T1000 (cell line): ENCODE measurements around the gene ATOSB.
"Not testable (repeated sequence)": the region's sequence is repeated elsewhere in the genome, so short reads cannot be mapped to it uniquely, and the experiment has no call there.

Experiments
- DNase-seq: peaks from one replicate; lab custom pipeline; 2025; ENCODE audit warnings: mixed read lengths; lab: John Stamatoyannopoulos, UW

ATOSB gene, protein sequence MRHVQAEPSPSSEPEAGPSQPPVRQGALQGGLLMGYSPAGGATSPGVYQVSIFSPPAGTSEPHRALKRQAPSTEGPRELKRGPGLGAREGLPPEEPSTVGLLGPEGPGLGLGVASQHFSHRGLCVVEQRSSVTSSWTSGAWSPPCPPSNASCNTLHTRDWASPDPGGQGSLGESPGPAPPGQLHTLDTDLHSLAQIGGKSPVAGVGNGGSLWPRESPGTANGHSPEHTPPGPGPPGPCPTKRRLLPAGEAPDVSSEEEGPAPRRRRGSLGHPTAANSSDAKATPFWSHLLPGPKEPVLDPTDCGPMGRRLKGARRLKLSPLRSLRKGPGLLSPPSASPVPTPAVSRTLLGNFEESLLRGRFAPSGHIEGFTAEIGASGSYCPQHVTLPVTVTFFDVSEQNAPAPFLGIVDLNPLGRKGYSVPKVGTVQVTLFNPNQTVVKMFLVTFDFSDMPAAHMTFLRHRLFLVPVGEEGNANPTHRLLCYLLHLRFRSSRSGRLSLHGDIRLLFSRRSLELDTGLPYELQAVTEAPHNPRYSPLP

DNA sequence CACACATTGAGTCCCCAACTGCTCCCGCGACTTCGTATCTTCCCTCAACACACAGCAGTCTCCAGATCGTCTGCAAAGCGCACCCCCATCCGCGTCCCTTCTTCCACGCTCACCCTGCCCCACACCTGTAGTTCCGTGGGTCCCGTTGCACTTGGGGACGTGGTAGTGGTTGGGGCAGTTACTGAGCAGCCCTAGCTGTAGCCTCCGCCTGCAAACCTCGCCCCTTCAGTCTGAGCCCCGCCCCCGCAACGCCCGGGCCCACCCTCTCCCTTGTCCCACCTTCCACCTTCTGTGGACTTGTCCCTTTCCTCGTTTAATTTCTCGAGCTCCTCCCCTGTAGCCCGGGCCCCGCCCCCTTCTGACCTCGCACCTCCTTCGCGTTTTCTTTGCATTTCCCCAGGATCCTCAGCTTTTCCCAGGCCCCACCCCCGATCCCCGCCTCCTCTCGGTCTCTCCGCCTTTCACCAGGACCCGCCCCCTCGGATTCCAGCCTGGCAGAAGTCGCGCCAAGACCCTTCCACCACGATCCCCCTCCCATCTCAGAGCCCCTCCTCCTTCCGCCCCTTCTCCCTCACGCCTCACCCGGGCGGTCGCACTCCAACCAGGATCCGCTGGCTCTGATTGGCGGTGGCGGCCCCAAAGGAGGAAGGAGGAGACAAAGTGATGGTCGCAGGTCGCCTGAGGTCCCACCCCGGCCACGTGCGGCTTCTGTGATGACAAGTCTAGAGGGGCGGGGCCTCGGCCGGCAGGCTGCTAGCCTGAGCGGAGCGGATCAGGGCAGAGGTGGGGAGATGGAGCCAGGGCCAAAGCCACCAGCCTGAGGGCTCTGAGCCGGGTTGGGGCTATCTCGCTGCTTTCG is at the start of gene ATOSB:
Gene ATOSB (minus strand): TSS at position 183 of the 859 bp plus-strand sequence. CDS start 7,588 bp downstream, outside the sequence.
- DNase-seq, result peak; percentile 92

DNA sequence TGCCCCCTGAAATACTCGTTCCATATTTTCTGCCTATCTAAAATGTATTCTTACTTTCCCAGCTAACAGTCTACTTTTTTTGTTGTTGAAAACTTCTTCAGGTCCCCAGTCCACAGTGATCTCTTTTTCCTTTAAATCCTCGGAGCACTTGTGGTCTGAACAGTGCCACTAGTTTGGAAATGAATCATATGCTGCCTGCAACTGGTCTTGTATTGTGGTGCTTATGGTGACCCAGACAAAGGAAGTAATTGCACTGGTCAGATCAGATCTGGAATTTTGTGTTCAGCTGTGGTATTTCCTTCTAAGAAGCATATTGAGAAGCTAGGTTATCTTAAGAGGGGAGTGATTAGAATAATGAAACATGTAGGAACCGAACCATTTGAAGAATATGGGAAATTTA is 49.0 kb upstream of the ATOSB start:
- no peak for DNase-seq

DNA sequence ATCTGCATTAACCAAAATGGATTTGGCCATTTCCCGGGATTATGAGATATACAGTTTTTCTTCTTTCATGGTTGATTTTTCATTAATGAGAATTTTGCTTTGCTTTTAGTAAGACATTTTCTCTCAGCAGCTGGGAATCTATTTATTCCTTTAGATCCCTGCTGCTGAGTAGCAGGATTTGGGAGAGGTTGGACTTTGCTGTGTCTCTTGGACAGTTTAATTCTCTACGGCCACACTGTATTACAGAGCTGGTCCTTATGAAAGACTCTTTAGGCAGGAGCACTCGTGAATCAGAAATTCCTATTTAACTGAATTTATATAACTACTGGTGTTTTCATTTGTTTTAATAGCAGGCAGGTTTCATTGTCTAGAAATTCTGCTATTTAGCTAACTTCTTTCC is 47.8 kb upstream of the ATOSB start:
- no peak for DNase-seq

DNA sequence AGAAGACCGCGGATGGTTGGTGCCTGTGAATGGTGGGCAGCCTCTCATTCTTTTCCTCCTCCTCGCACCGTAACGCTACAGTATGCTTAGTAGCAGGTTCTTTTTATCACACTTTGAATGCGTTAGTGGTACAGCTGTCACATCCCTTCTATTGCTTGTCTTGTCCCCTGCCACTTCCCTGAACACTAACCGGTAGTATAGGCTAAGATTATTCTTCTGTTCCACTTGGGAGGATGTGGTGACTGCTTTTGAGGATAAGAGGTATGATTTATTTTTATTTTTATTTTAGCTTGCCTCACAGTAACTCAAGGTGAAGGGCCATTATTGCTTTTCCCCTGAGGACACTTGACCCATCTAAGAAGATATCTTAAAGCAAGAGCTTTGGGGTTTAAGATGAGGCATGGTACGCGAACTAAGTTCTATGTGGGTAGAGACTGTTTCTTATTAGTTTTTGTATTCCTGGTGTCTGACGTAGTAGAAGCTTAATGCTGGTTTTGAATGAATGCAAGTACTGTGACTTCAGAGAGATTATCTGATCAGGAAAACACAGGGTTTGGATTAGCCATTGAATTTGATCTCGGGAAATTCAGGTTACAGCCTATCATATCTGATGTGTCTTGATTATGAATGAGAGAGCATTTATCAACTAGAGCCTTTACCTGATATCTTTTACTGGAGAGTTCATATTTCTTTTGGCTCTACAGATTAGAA is 47.1 kb upstream of the ATOSB start:
- no peak for DNase-seq

DNA sequence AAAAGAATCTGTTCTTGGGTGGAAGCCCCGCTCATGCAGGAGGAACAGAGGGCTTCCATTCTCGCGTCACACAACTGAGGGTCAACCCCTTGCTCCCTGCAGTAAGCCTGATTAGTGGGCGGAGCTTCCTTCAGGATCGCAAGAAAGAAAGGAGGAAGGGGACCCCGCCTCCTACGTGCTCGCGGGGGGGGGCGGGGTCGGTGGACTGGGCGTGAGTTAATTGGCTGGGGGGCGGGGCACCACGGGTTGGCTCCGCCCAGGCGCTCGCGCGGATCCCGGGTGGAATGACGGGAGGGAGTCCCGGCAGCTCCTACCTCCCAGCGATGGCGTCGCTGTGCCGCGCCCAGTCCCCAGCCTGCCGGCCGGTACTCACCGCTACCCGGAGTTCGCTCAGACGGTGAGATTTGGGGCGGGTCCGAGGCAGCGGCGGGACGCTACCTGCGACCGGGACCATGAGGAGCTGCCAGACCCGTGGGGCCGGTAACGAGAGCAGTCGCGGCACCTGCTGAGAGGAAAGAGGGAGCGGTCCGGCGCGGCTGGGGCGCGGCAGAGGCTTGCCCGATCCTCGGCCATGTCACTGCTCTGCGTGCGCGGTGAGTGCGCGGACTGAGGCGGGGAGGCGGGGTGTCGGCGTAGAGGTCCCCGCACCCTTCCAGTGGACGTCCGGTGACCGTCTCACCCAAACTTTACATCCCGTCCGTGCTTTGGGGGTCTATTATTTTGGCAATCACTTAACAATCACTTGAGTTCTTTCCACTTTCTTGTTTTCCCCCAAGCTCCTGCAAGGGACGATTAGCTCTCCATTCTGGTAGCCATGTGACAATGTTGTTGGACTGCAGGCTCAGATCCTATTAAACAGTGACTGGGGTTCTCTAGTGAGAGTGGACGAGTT is 46.3 kb upstream of the ATOSB start, which contains the start of gene UNC13B:
Gene UNC13B (plus strand): TSS at position 297 of the 892 bp plus-strand sequence. CDS start 275 bp downstream, at position 572.
- peak; percentile 84 for DNase-seq

DNA sequence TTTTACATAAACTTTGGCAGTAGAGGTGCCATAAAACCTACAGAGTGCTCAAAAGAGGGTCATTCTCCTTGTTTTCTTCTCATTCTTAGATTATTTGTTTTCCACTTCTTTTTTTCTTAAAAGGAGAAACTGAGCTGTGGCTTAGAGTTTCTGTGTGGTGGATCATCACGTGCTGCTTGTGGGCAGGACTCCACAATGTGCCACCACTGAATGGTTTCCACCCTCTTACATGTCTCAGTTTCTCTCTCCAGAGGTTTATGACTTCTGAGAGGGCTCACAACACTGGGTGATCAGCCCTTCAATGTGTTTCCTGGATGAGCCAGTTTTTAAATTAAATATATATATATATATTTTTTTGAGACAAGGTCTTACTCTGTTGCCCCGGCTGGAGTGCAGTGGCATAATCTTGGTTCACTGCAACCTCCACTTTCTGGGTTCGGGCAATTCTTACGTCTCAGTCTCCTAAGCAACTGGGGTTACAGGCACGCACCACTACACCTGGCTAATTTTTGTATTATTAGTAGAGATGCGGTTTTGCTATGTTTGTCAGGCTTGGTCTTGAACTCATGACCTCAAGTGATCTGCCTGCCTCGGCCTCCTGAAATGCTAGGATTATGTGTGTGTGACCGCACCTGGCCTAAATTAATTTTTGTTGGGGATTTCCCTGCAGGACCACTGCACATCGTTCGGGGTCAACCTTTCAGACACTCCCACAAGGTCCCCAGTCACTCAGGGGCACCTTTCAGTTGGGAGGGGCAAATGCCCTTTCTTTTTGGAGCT is 43.0 kb upstream of the ATOSB start:
- DNase-seq, result no peak

DNA sequence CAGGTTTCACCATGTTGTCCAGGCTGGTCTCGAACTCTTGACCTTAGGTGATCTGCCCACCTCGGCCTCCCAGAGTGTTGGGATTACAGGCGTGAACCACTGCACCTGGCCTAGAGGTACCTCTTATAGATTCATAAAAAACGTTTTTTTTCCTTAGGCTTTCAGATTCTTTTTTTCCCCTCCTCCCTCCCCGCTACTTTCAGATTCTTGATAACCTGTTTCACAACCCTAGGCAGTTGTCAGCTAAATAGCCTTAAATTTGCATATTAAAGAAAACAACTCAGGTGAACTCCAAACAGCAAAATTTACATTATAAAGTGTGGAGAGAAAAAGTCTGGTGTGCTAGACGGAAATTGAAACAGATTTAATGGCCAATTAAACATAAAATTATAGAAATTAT is 42.2 kb upstream of the ATOSB start:
- not testable (repeated sequence) for DNase-seq

DNA sequence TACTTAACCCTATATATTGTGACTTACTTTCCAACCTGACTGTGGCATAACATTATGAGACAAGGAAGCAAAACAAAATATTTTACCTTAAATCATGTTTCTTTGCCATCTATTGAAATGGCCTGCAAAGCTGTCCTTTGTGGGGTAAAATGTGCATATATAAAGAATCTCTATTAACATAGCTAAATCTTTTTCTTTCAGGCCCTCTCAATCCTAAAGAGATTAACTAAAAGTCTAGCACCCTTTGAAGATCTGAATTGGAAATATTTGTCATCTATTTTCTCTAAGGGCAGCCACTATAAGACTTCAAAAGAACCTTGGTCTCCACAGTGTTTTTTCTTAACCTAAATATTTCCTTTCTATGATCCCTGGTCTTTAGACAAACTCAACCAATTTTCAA is 41.1 kb upstream of the ATOSB start:
- DNase-seq, result no peak

DNA sequence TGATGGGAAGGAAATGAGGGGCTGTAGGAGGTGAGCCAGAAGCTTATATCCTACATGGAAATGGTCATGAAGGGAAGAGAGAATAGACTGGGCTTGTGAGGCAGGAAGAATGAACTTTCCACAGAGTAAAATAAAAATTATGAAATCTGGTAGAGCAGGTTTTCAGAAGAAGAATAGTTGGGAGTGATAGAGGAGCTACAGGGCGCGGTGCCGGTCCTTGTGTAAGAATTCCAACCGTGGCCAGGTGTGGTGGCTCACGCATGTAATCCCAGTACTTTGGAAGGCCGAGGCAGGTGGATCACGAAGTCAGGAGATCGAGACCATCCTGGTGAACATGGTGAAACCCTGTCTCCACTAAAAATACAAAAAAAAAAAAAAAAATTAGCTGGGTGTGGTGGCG is 37.3 kb upstream of the ATOSB start:
- no peak for DNase-seq

DNA sequence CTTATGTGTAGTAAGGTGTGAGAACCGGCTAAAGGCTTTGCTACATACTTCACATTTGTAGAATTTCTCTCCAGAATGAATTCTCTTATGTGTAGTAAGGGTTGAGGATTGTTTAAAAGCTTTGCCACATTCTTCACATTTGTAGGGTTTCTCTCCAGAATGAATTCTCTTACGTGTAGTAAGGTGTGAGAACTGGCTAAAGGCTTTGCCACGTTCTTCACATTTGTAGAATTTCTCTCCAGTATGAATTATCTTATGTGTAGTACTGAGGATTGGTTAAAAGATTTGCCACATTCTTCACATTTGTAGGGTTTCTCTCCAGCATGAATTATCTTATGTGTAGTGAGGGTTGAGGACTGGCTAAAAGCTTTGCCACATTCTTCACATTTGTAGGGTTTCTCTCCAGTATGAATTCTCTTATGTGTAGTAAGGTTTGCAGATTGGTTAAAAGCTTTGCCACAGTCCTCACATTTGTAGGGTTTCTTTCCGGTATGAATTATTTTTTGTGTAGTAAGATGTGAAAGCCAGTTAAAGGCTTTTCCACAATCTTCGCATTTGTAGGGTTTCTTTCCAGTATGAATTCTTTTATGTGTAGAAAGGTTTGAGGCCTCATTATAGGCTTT is 32.4 kb upstream of the ATOSB start:
- DNase-seq, result not testable (repeated sequence)

DNA sequence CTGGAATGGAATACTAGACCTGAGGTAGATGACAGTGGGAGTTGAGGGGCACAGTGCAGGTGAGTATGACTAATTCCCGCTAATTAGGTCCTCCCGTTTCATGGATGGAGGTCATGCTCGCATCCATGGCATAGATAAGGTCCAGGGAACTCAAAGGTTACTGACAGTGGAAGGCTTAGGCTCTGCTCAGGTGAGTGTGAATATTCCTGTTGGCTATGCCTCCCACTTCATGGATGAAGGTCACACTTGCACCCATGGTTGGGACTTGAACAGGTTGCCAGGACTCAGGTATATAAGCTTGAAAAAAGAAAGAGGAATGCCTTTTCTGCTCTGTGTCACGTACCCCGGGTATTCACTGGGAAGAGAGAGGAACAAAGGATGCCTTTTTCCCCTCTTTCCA is 26.4 kb upstream of the ATOSB start:
- no peak for DNase-seq

DNA sequence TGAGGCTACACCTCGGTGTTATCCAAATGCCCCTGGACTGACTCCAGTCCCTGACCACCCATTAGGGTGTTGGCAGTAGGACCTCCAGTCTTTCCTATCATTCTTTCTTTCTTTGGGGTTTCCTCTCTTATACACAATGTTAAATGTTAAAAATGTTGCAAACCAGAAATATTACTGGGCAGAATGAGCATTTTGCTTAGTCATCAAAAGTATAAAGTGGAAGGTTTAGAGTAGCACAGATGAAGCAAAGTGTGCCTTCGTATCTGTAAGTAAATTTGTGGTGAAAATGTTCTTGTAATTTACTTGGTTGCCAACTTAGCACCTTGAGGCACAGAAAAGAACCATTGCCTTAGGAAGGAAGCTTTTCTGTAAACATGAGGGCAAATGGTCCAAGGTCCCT is 24.4 kb upstream of the ATOSB start:
- DNase-seq, result no peak

DNA sequence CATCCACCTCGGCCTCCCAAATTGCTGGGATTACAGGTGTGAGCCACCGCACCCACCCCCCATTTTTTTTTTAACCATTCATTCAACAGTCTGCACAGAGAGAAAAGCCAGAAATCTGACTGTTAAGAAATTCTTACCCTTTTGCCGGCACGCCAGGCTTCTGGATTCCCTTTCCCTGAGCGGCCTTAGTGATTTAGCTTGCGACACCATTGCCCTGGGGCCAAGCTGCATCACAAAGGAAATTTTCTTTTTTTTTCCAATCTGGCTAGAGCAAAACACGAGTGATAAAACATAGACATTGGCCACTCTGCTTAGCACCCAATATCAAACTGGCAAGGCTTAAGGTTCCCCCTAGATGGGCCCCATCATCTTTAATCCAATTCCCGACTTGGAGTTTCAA is 21.2 kb upstream of the ATOSB start:
- no peak for DNase-seq

DNA sequence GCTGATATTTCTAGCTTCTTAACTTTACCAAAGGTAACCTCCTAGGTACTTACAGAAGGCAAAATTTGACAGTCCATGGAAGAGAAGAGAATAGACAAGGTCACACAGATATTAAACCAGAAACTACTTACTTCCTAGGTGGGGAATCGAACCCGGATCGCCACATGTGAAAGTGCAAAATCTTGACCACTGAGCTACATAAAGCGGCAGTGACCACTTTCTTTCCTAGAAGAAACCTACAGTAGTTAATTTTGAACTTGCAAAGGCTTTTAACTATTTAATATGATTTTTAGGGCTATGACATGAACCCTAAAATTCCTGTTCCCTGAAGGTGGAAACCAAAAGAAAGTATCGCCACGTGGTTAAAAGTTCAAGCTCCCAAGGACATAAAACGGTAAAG is 20.3 kb upstream of the ATOSB start:
- no peak for DNase-seq

DNA sequence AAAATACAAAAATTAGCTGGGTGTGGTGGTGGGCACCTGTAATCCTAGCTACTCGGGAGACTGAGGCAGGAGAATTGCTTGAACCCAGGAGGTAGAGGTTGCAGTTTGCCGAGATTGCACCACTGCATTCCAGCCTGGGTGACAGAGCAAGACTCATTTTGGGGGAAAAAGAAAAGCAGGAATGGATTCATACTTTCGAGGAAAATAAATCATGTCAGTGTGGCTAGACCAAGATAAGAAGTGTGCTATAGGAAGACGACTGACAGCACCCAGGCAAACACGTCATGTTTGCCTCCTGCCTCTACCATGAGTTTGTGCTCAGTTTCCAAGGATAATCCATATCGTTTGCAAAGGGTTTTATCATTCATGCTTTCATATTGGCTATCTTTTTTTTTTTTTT is 19.3 kb upstream of the ATOSB start:
- DNase-seq, result no peak

DNA sequence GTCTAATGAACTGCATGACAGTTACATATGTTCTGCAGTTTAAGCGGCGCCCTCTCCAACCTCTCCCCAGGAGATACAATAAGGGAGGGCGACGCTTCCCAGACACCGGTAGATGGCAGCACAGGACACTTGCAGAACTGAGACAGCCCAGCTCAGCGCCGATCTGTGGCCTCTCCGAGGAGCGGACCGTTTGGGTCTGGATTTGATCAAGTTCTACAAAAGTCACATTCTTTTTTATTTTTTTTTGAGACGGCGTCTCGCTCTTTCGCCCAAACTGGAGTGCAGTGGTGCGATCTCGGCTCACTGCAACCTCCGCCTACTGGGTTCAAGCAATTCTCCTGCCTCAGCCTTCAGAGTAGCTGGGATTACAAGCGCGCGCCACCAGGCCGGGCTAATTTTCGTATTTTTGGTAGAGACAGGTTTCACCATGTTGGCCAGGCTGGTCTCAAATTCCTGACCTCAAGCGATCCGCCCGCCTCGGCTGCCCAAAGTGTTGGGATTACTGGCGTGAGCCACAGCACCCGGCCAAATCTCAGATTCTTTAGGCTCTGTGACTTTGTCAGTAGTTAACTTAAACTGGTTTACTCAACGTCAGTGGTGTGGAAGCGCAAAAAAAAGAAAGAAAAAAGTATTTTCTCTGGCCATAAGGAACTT is 1.4 kb upstream of the ATOSB start:
- DNase-seq, result peak; percentile 53

DNA sequence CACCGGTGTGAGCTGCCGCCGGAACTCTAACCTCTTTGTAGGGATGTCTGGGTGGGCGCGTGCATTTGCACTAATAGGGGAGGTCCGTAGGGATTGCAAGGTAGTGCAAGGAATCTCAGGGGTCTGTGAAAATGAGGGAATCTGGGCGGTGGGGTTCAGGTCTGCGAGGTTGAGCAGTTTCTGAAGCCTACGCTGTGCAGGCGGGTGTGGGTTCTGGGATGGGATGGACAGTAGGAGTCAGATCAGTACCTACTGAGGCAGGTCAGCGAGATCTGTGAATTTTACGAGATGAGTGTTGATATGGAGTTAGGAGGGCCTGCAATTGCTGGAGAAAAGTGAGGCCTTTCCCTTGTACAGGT is 856 bp upstream of the ATOSB start:
- no peak for DNase-seq

DNA sequence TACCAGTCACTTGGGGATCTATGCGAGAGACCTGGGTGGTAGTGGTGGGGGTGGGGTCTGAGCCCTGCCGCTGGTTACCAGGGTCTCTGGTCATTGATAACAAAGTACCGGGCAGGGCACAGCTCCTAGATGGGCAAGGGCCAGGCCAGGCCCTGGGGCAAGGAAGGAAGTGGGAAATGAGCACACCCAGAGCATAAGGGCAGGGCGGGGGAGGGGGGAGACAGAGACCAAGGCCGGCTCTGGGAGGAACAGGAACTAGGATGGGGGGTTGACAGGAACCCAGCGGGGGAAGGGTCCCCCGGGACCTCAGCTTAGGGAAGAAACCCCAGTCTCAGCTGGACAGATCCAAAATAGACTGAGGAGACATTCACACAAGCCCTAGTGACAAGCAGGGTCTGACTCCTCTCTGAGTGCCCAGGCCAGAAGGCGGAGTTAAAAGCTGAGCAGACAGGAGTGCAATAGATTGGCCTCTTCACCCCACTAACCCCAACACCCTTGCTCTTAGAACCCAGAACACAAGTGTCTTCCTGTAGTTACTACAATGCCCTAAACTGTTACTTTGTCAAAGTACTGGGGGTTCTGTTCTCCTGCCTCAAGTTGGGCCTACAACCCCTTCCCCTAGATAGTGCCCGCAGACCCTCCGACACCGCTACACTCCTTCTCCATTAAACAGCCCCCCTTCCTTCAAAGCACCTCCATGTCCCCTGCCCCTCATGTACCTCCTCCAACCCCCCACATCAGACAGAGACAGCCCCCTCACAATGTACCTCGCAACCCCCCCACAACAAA is 628 bp downstream of the ATOSB start:
- DNase-seq, result no peak
